WTC11 (cell line): ENCODE measurements around the gene FLT3LG. TPM values are rescaled to one million over a fixed set of nuclear protein-coding genes. Genes with fewer than 3 reads are reported as not detected.
"Not testable (repeated sequence)": the region's sequence is repeated elsewhere in the genome, so short reads cannot be mapped to it uniquely, and the experiment has no call there.

Source experiments
- ATAC-seq: fragments of 200-7000 bp; cut with Tn5 transposase; 2 replicates; pipeline ENCODE4 v1.10.0; 2021; ENCODE audit warnings: mild to moderate bottlenecking, moderate library complexity
- CTCF ChIA-PET: fragments of 300-600 bp; sonication (Branson Sonifier 250); formaldehyde crosslinking; loops from one replicate; lab custom pipeline; 2021; ENCODE audit warnings: antibody characterized with exemption; lab: Charles Lee
- POLR2A ChIA-PET: fragments of 350-600 bp; sonication (Branson Sonifier 250); formaldehyde crosslinking; loops from one replicate; lab custom pipeline; 2021; ENCODE audit warnings: antibody characterized with exemption; lab: Charles Lee
- DNase-seq: peaks from one replicate; pipeline ENCODE4 v3.0.0; 2021; ENCODE audit warnings: low spot score
- H3K27ac Mint-ChIP-seq: 2 replicates; pipeline ENCODE4 v1.8.0; 2021; ENCODE audit warnings: mixed read lengths
- H3K27me3 Mint-ChIP-seq: 2 replicates; pipeline ENCODE4 v1.8.0; 2021; ENCODE audit warnings: low read depth, mild to moderate bottlenecking, moderate library complexity, mixed read lengths
- H3K36me3 Mint-ChIP-seq: 2 replicates; pipeline ENCODE4 v1.8.0; 2021; ENCODE audit warnings: mixed read lengths
- H3K4me1 Mint-ChIP-seq: 2 replicates; pipeline ENCODE4 v1.8.0; 2022; ENCODE audit warnings: mixed read lengths
- H3K4me3 Mint-ChIP-seq: 2 replicates; pipeline ENCODE4 v1.8.0; 2021; ENCODE audit warnings: mild to moderate bottlenecking, moderate library complexity, mixed read lengths
- H3K9me3 Mint-ChIP-seq: 2 replicates; pipeline ENCODE4 v1.8.0; 2021; ENCODE audit warnings: mixed read lengths
- CBFB ChIP-seq: sonication (generic); formaldehyde crosslinking; IDR thresholded peaks from 2 replicates; pipeline ENCODE4 v1.8.1; 2022; ENCODE audit warnings: mild to moderate bottlenecking, low read depth, missing genetic modification reagents
- ELF4 ChIP-seq: sonication (generic); formaldehyde crosslinking; IDR thresholded peaks from 2 replicates; pipeline ENCODE4 v1.8.1; 2022; ENCODE audit warnings: low read depth, mild to moderate bottlenecking, moderate library complexity, missing genetic modification reagents
- EMX1 ChIP-seq: fragments of 250-450 bp; sonication (Bioruptor Pico); IDR thresholded peaks from 2 replicates; pipeline ENCODE4 v1.8.0; 2021; ENCODE audit warnings: mild to moderate bottlenecking
- ETV6 ChIP-seq: sonication (generic); formaldehyde crosslinking; IDR thresholded peaks from 2 replicates; pipeline ENCODE4 v1.8.1; 2022; ENCODE audit warnings: mild to moderate bottlenecking, missing genetic modification reagents
- GABPB1 ChIP-seq: sonication (generic); formaldehyde crosslinking; IDR thresholded peaks from 2 replicates; pipeline ENCODE4 v1.8.1; 2023; ENCODE audit warnings: mild to moderate bottlenecking, missing genetic modification reagents
- GTF2I ChIP-seq: fragments of 250-450 bp; sonication (Bioruptor Pico); conservative IDR thresholded peaks from 2 replicates; pipeline ENCODE4 v1.4.0; 2021; ENCODE audit warnings: mild to moderate bottlenecking
- HMGA2 ChIP-seq: fragments of 250-450 bp; sonication (Bioruptor Pico); IDR thresholded peaks from 2 replicates; pipeline ENCODE4 v1.4.0; 2021; ENCODE audit warnings: mild to moderate bottlenecking, moderate library complexity
- IRF2 ChIP-seq: sonication (generic); formaldehyde crosslinking; IDR thresholded peaks from 2 replicates; pipeline ENCODE4 v1.8.0; 2022; ENCODE audit warnings: low read depth, missing genetic modification reagents, borderline replicate concordance
- MYBL2 ChIP-seq: sonication (generic); formaldehyde crosslinking; IDR thresholded peaks from 2 replicates; pipeline ENCODE4 v1.8.1; 2023; ENCODE audit warnings: mild to moderate bottlenecking, moderate library complexity, missing genetic modification reagents
- NFYB ChIP-seq: sonication (generic); formaldehyde crosslinking; conservative IDR thresholded peaks from 2 replicates; pipeline ENCODE4 v1.8.0; 2022; ENCODE audit warnings: low read depth, missing genetic modification reagents
- NR3C1 ChIP-seq: sonication (generic); formaldehyde crosslinking; conservative IDR thresholded peaks from 2 replicates; pipeline ENCODE4 v1.8.1; 2023; ENCODE audit warnings: low read depth, mild to moderate bottlenecking, missing genetic modification reagents
- OVOL2 ChIP-seq: fragments of 250-450 bp; sonication (Bioruptor Pico); IDR thresholded peaks from 2 replicates; pipeline ENCODE4 v1.9.0; 2021; ENCODE audit warnings: mild to moderate bottlenecking, borderline replicate concordance
- PRRX2 ChIP-seq: fragments of 250-450 bp; sonication (Bioruptor Pico); IDR thresholded peaks from 2 replicates; pipeline ENCODE4 v1.8.0; 2021; ENCODE audit warnings: mild to moderate bottlenecking
- RORB ChIP-seq: fragments of 250-450 bp; sonication (Bioruptor Pico); IDR thresholded peaks from 2 replicates; pipeline ENCODE4 v1.9.0; 2021; ENCODE audit warnings: mild to moderate bottlenecking
- SMAD4 ChIP-seq: sonication (generic); formaldehyde crosslinking; IDR thresholded peaks from 2 replicates; pipeline ENCODE4 v1.8.0; 2022; ENCODE audit warnings: mild to moderate bottlenecking, missing genetic modification reagents
- SOX15 ChIP-seq: fragments of 250-450 bp; sonication (Bioruptor Pico); IDR thresholded peaks from 2 replicates; pipeline ENCODE4 v1.9.0; 2021; ENCODE audit warnings: mild to moderate bottlenecking
- TCF7 ChIP-seq: sonication (generic); formaldehyde crosslinking; IDR thresholded peaks from 2 replicates; pipeline ENCODE4 v1.8.0; 2022; ENCODE audit warnings: mild to moderate bottlenecking, low read depth, missing genetic modification reagents, moderate library complexity
- ZNF219 ChIP-seq: sonication (generic); formaldehyde crosslinking; IDR thresholded peaks from 2 replicates; pipeline ENCODE4 v1.8.0; 2023; ENCODE audit warnings: missing genetic modification reagents, mild to moderate bottlenecking, borderline replicate concordance
- ZNF232 ChIP-seq: sonication (generic); formaldehyde crosslinking; IDR thresholded peaks from 2 replicates; pipeline ENCODE4 v1.8.0; 2022; ENCODE audit warnings: mild to moderate bottlenecking, missing genetic modification reagents
- ZNF263 ChIP-seq: sonication (generic); formaldehyde crosslinking; IDR thresholded peaks from 2 replicates; pipeline ENCODE4 v1.8.1; 2022; ENCODE audit warnings: low read depth, mild to moderate bottlenecking, moderate library complexity, missing genetic modification reagents
- ZNF317 ChIP-seq: sonication (generic); formaldehyde crosslinking; IDR thresholded peaks from 2 replicates; pipeline ENCODE4 v1.8.1; 2023; ENCODE audit warnings: low read depth, mild to moderate bottlenecking, moderate library complexity, missing genetic modification reagents, borderline replicate concordance
- ZNF396 ChIP-seq: fragments of 250-450 bp; sonication (Bioruptor Pico); IDR thresholded peaks from 2 replicates; pipeline ENCODE4 v1.8.0; 2021; ENCODE audit warnings: mild to moderate bottlenecking, moderate library complexity, borderline replicate concordance
- total RNA-seq: library from RNA; stranded (reverse); gene quantifications from 3 replicates; pipeline ENCODE4 v1.2.3, GENCODE V29; 2021
- TF ChIP-seq, protein P1 (sequence below): sonication (generic); formaldehyde crosslinking; IDR thresholded peaks from 2 replicates; pipeline ENCODE4 v1.8.1; 2023; ENCODE audit warnings: mild to moderate bottlenecking, missing genetic modification reagents
- TF ChIP-seq, protein P2 (sequence below): sonication (generic); formaldehyde crosslinking; IDR thresholded peaks from 2 replicates; pipeline ENCODE4 v1.8.1; 2023; ENCODE audit warnings: mild to moderate bottlenecking, missing genetic modification reagents, moderate library complexity
- TF ChIP-seq, protein P3 (sequence below): sonication (generic); formaldehyde crosslinking; IDR thresholded peaks from 2 replicates; pipeline ENCODE4 v1.8.0; 2023; ENCODE audit warnings: missing genetic modification reagents
- TF ChIP-seq, protein P4 (sequence below): sonication (generic); formaldehyde crosslinking; IDR thresholded peaks from 2 replicates; pipeline ENCODE4 v1.8.1; 2022; ENCODE audit warnings: low read depth, mild to moderate bottlenecking, moderate library complexity, missing genetic modification reagents, borderline replicate concordance
- TF ChIP-seq, protein P5 (sequence below): fragments of 250-450 bp; sonication (Bioruptor Pico); IDR thresholded peaks from 2 replicates; pipeline ENCODE4 v2.1.2; 2022; ENCODE audit warnings: mild to moderate bottlenecking, moderate library complexity
- TF ChIP-seq, protein P6 (sequence below): sonication (generic); formaldehyde crosslinking; IDR thresholded peaks from 2 replicates; pipeline ENCODE4 v1.8.0; 2022; ENCODE audit warnings: mild to moderate bottlenecking, missing genetic modification reagents

Gene FLT3LG
- total RNA-seq, 1 experiment from 2014 or later = 2.9 TPM

DNA sequence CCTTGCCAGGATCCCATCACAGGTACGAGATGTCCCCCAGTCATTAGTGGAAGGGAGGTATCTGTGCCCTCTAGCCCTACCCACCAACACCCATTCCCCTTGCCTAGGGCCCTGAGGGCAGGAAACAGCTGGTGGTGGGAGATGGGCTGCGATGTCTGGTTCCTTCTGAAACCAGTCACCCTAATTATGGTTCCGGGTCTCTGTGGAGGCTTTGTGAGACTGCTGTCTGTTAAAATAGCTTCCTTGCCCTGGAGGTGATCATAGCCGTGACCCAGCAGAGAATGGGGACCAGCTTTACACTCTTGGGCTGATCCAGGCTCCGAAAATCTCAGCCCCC lies 15.5 kb upstream of the FLT3LG start:
- ATAC-seq (no peak), DNase-seq (no peak)
- ChIA-PET POLR2A (no interaction called here), CTCF (interaction anchor here (1.0 to 2.7 kb wide), 2 partner anchors 18 to 20 kb away, joined by 5 to 13 read pairs; no protein-coding TSS in a partner anchor)
- TF ChIP-seq, protein P1, sequence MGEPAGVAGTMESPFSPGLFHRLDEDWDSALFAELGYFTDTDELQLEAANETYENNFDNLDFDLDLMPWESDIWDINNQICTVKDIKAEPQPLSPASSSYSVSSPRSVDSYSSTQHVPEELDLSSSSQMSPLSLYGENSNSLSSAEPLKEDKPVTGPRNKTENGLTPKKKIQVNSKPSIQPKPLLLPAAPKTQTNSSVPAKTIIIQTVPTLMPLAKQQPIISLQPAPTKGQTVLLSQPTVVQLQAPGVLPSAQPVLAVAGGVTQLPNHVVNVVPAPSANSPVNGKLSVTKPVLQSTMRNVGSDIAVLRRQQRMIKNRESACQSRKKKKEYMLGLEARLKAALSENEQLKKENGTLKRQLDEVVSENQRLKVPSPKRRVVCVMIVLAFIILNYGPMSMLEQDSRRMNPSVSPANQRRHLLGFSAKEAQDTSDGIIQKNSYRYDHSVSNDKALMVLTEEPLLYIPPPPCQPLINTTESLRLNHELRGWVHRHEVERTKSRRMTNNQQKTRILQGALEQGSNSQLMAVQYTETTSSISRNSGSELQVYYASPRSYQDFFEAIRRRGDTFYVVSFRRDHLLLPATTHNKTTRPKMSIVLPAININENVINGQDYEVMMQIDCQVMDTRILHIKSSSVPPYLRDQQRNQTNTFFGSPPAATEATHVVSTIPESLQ (CRISPR knock-in tag) = no peak
- no peak for TF ChIP-seq CBFB (CRISPR knock-in tag)
- TF ChIP-seq, protein P2, sequence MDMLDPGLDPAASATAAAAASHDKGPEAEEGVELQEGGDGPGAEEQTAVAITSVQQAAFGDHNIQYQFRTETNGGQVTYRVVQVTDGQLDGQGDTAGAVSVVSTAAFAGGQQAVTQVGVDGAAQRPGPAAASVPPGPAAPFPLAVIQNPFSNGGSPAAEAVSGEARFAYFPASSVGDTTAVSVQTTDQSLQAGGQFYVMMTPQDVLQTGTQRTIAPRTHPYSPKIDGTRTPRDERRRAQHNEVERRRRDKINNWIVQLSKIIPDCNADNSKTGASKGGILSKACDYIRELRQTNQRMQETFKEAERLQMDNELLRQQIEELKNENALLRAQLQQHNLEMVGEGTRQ (CRISPR knock-in tag) = no peak
- no peak for TF ChIP-seq ETV6 (CRISPR knock-in tag)
- no peak for TF ChIP-seq ELF4 (CRISPR knock-in tag)
- no peak for TF ChIP-seq TCF7 (CRISPR knock-in tag)
- TF ChIP-seq ZNF232 (CRISPR knock-in tag) = no peak
- TF ChIP-seq GABPB1 (CRISPR knock-in tag) = no peak
- TF ChIP-seq MYBL2 (CRISPR knock-in tag) = no peak
- TF ChIP-seq, protein P3, sequence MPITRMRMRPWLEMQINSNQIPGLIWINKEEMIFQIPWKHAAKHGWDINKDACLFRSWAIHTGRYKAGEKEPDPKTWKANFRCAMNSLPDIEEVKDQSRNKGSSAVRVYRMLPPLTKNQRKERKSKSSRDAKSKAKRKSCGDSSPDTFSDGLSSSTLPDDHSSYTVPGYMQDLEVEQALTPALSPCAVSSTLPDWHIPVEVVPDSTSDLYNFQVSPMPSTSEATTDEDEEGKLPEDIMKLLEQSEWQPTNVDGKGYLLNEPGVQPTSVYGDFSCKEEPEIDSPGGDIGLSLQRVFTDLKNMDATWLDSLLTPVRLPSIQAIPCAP (CRISPR knock-in tag) = no peak
- no peak for TF ChIP-seq RORB (CRISPR knock-in tag)
- TF ChIP-seq ZNF396 (CRISPR knock-in tag) = no peak
- TF ChIP-seq, protein P4, sequence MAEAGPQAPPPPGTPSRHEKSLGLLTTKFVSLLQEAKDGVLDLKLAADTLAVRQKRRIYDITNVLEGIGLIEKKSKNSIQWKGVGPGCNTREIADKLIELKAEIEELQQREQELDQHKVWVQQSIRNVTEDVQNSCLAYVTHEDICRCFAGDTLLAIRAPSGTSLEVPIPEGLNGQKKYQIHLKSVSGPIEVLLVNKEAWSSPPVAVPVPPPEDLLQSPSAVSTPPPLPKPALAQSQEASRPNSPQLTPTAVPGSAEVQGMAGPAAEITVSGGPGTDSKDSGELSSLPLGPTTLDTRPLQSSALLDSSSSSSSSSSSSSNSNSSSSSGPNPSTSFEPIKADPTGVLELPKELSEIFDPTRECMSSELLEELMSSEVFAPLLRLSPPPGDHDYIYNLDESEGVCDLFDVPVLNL = no peak
- TF ChIP-seq NR3C1 (CRISPR knock-in tag) = no peak
- TF ChIP-seq, protein P5, sequence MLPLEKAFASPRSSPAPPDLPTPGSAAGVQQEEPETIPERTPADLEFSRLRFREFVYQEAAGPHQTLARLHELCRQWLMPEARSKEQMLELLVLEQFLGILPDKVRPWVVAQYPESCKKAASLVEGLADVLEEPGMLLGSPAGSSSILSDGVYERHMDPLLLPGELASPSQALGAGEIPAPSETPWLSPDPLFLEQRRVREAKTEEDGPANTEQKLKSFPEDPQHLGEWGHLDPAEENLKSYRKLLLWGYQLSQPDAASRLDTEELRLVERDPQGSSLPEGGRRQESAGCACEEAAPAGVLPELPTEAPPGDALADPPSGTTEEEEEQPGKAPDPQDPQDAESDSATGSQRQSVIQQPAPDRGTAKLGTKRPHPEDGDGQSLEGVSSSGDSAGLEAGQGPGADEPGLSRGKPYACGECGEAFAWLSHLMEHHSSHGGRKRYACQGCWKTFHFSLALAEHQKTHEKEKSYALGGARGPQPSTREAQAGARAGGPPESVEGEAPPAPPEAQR (CRISPR knock-in tag) = no peak
- TF ChIP-seq IRF2 = no peak
- no peak for TF ChIP-seq ZNF263
- no peaks in the 10 kb centered on the region for H3K27me3 Mint-ChIP-seq
- peaks cover 4% of the 10 kb centered on the region; the same call in 1 of the 2 replicates for H3K4me1 Mint-ChIP-seq
- H3K4me3 Mint-ChIP-seq = no peak overlapping the region
- H3K27ac Mint-ChIP-seq = no peak overlapping the region
- no peaks in the 10 kb centered on the region for H3K9me3 Mint-ChIP-seq
- peaks cover 19% of the 10 kb centered on the region for H3K36me3 Mint-ChIP-seq

DNA sequence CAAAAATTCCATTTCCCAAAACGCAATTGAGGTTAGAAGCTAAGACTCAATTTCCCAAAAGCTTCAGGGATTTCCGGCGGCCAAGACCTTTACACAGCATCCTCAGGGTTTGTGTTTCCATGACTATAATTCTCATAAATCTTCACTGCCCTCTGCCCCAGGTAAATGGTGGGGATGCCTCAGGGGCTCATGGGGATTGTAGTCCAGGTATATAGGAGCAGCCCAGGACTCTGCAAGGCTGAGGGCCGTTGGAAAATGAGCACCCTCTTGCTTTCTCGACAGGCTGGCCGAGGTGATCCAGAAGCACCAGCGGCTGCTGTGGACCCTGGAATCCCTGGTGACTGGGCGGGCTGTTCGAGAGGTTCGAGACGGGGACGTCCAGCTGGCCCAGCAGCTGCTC lies 14.6 kb upstream of the FLT3LG start:
- H3K4me3 Mint-ChIP-seq = no peak overlapping the region
- no peaks in the 10 kb centered on the region for H3K9me3 Mint-ChIP-seq
- no peak for DNase-seq
- CTCF ChIA-PET = interaction anchor here (1.0 to 2.7 kb wide), 2 partner anchors 17 to 19 kb away, joined by 5 to 13 read pairs; no protein-coding TSS in a partner anchor
- H3K4me1 Mint-ChIP-seq = no peaks in the 10 kb centered on the region
- H3K27ac Mint-ChIP-seq = no peak overlapping the region
- no peaks in the 10 kb centered on the region for H3K27me3 Mint-ChIP-seq
- ATAC-seq = peak; percentile 31; the same call in 1 of the 2 replicates
- TF ChIP-seq SMAD4 (no peak), ZNF396 (CRISPR knock-in tag) (no peak), NFYB (CRISPR knock-in tag) (no peak), PRRX2 (CRISPR knock-in tag) (no peak), GTF2I (CRISPR knock-in tag) (no peak), HMGA2 (CRISPR knock-in tag) (no peak), OVOL2 (CRISPR knock-in tag) (no peak), ZNF219 (CRISPR knock-in tag) (no peak), ZNF263 (no peak), EMX1 (CRISPR knock-in tag) (no peak), SOX15 (CRISPR knock-in tag) (no peak), ZNF232 (CRISPR knock-in tag) (no peak), ZNF317 (CRISPR knock-in tag) (no peak)
- TF ChIP-seq, protein P6, sequence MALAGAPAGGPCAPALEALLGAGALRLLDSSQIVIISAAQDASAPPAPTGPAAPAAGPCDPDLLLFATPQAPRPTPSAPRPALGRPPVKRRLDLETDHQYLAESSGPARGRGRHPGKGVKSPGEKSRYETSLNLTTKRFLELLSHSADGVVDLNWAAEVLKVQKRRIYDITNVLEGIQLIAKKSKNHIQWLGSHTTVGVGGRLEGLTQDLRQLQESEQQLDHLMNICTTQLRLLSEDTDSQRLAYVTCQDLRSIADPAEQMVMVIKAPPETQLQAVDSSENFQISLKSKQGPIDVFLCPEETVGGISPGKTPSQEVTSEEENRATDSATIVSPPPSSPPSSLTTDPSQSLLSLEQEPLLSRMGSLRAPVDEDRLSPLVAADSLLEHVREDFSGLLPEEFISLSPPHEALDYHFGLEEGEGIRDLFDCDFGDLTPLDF = no peak
- TF ChIP-seq, all 79 proteins: peak for 0
- POLR2A ChIA-PET = no interaction called here
- H3K36me3 Mint-ChIP-seq = peaks cover 19% of the 10 kb centered on the region

DNA sequence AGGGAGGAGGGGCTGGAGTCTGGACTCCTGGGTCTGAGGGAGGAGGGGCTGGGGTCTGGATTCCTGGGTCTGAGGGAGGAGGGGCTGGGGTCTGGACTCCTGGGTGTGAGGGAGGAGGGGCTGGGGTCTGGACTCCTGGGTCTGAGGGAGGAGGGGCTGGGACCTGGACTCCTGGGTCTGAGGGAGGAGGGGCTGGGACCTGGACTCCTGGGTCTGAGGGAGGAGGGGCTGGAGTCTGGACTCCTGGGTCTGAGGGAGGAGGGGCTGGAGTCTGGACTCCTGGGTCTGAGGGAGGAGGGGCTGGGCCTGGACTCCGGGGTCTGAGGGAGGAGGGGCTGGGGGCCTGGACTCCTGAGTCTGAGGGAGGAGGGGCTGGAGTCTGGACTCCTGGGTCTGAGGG lies 12.9 kb upstream of the FLT3LG start:
- peaks cover 15% of the 10 kb centered on the region for H3K36me3 Mint-ChIP-seq
- not testable (repeated sequence) for H3K27ac Mint-ChIP-seq, H3K9me3 Mint-ChIP-seq, ATAC-seq, DNase-seq, H3K4me1 Mint-ChIP-seq, H3K4me3 Mint-ChIP-seq, H3K27me3 Mint-ChIP-seq
- POLR2A ChIA-PET = interaction anchor here (0.6 kb wide), 1 partner anchor 907 kb away, joined by 3 read pairs; no protein-coding TSS in a partner anchor
- CTCF ChIA-PET = interaction anchor here (1.2 kb wide), 1 partner anchor 15 kb away, joined by 3 read pairs; no protein-coding TSS in a partner anchor
